ENCODE measurements around the gene RALA.

The RALA gene

GRCh38 chr7:39623047-39623731 is at the start of gene RALA:
RALA (plus strand) TSS chr7:39623572; CDS start chr7:39686668, 63,096 bp downstream.
- DNase-seq (ENCODE audit: low read depth in 2 of 2): peak; percentile 82 to 83

DNA sequence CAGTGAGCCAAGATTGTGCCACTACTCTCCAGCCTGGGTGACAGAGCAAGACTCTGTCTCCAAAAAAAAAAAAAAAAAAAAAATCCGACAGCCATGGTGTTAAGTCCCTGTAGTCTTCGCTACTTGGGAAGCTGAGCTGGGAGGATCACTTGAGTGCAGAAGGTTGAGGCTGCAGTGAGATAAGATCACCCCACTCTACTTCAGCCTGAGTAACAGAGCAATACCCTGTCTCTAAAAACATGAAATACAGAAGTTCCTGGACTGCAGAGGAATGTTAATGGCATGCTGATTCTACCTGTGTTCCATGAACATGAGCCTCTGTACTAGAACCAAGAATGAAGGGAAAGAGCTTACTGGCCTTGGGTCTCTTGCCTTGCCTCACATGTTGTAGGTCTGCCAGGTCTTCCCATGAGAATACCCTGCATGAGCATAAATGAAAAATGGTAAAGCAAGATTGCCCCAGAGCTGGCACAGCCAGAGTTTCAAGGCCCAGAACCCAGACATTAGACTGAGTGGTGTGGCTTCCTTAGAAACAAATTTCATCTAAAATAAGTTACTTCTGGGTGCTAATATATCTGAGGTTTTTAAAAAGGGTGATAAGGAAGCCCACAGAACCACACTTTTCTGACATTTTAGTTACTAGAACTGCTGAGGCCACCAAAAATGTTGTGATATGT is 48.6 kb upstream of the RALA start:
- DNase-seq (ENCODE audit: low read depth in 2 of 2): no peak

DNA sequence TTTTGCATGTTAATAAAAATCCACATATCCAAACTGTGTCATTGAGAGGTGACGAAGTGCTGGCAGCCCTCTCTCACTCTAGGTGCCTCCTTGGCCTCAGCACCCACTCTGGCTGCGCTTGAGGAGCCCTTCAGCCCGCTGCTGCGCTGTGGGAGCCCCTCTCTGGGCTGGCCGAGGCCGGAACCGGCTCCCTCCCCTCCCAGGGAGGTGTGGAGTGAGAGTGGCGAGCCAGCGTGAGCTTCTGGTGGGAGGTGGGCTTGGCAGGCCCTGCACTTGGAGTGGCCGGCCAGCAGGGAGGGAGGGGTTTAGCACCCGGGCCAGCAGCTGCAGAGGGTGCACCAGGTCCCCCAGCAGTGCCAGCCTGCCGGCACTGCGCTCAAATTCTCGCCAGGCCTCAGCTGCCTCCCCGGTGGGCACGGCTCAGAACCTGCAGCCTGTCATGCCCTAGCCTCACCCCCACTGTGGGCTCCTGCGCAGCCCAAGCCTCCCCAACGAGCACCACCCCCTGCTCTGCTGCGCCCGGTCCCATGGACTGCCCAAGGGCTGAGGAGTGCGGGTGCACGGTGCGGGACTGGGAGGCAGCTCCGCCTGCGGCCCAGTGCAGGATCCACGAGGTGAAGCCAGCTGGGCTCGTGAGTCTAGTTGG is 46.0 kb upstream of the RALA start:
- DNase-seq (ENCODE audit: low read depth in 2 of 2): no peak

- DNase-seq (ENCODE audit: low read depth in 2 of 2): peak; percentile 60 to 63
These were observed 43.1 kb upstream of the RALA start for GRCh38 chr7:39580149-39580874.

- DNase-seq (ENCODE audit: low read depth in 2 of 2): no peak
These were observed 40.8 kb upstream of the RALA start for GRCh38 chr7:39582536-39582935.

DNA sequence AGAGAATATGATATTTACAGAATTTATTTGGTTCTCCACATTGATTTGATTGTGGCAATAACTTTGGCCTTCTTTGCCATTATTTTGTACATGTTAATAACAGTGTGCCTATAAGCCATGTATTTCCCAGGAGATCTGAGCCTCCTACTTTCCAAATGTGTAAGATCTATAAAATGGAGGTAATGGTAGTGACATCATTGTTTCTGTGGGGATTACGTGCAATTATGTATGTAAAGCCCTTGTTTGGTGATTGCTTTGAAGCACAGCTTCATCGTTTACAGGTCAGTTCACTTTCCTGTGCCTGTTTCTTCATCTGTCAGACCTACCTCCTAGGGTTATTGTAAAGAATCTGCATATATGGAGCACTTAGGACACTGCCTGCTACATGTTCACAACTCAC is 39.8 kb upstream of the RALA start:
- no peak for DNase-seq (ENCODE audit: low read depth in 2 of 2)

GRCh38 chr7:39587393-39587792 is 36.0 kb upstream of the RALA start:
- no peak for DNase-seq (ENCODE audit: low read depth in 2 of 2)

DNA sequence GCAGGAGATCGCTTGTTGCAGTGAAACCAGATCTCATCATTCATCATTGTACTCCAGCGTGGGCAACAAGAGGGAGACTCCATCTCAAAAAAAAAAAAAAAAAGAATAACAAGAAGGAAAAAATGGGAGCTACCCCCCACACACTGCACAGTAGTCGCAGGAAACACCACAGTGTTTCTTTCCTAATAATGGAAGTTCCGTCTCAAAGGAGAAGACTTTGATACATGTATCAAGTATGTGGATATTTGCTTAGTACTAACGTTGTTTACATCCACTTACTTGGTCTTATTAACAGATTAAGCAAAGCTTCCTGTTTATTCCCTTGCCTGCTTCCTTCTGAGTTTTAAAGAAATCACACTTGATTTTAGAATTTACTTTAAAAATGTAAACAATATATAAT is 35.0 kb upstream of the RALA start:
- no peak for DNase-seq (ENCODE audit: low read depth in 2 of 2)

GRCh38 chr7:39589323-39590111 is 33.9 kb upstream of the RALA start:
- peak; percentile 19 to 43 for DNase-seq (ENCODE audit: low read depth in 2 of 2)

GRCh38 chr7:39592586-39592985 is 30.8 kb upstream of the RALA start:
- DNase-seq (ENCODE audit: low read depth in 2 of 2): no peak

DNA sequence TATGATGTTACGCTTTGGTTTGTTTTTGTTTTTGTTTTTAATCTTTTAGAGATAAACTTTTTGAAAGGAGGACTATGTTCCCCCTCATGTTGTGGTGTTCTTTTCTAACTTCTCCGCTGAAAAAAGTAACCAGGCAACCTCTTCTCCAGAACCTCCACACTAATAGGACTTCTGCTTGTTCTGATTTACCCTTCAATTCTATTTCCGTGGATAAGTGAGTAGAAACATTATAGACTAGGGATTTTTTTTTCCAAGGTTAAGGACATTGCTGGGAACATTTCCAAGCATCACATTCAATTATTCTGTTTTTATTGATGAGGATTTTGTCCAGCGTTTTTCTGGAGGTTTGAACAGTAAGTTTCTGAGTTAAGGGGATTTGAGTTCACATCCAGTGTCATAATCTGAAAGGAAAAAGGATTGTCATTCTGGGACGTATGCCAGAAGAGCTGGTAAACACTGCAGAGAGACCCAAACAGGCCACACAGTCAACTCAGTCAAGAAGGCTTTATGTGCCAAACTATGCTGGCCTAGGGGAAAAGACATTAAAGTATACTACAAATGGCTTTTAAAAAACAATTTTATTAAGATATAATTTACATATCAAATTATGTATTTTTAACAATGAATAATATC is 28.3 kb upstream of the RALA start:
- DNase-seq (ENCODE audit: low read depth in 2 of 2): no peak

DNA sequence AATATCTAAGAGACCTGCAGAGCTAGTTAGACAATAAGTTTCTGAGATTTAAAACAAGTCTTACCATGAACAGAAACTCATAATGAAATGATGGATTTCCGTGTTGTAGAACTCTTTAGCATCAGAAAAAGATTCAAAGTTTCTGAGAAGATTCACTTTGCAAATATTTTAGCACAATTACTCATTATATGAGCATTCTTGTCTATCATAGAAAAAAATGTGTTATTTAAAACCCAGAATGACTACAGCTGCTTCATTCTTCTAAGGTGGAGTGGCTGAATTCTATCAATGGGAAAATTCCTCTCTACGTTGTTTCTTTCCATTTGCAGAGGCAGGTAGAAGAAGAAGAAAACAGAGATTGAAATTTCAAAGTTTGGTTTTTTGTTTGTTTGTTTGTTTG is 21.0 kb upstream of the RALA start:
- DNase-seq (ENCODE audit: low read depth in 2 of 2): no peak

DNA sequence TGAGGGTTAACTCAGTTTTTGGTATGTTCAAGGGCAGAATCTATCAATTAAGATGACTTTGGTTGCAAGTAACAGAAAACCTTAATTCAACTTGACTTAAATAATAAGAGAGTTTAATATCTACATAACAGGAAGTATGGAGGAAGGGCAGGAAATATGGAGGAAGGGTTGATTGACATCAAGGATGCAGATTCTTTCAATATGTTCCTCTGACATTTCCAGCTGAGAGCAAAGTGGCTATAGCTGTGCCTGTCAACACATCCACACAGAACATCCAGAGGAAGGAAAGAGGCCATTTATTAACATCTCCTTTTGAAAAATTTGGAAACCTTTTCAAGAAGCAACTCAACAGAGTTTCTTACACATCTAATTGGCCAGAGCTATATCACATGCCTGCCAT is 19.4 kb upstream of the RALA start:
- DNase-seq (ENCODE audit: low read depth in 2 of 2): no peak

- no peak for DNase-seq (ENCODE audit: low read depth in 2 of 2)
These were observed 18.3 kb upstream of the RALA start for GRCh38 chr7:39605087-39605486.

DNA sequence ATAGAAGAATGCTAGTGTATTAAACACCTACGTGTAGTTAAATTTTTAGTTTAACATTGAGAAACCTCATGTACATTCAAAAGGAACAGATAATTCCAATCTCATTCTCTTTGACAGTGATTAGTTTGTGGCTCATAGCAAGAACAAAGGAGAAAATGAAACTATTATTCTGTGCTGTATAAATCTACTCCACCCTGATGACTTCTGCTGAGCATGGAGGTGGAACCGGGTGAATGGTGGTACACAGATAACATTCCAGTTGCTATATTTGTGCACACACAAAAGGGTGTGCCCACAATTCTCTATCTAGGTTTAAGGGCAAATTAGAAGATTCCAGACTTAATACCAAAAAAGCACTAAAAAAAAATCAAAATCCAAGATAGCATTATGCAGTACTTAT is 17.0 kb upstream of the RALA start:
- DNase-seq (ENCODE audit: low read depth in 2 of 2): no peak

DNA sequence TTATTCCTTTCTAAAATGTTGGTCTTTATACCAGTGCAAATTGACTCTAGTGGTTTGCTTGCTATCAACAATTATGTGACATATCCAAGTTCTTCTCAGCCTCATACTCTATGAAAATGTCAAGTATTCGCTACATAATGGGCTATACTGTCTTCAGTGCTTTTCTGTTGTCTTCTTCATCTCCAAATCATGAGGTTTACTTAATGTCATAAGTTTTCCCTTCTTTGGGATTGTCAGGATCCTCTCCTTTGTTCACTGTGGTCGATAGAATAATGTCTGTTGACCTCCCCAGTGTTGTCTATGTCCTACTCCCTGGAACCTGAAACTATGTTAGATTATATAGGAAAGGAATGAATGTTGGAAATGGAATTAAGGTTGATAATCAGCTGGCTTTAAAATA is 16.4 kb upstream of the RALA start:
- DNase-seq (ENCODE audit: low read depth in 2 of 2): no peak

DNA sequence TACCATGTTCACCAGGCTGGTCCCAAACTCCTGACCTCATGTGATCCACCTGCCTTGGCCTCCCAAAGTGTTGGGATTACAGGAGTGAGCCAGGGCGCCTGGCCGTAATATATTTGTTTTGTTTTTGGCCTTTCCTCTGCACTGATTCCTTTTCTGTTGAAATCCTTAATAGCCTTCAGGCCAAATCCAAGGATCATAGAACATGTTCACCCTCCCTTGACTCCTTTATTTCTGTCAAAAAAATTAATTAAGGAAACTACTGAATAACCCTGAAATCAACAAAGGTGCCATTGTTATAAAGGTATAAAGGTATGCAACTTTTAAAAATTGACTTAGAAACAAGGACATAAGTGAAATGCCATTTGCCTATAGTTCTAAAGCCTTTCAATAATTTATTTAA is 15.5 kb upstream of the RALA start:
- DNase-seq (ENCODE audit: low read depth in 2 of 2): no peak

- DNase-seq (ENCODE audit: low read depth in 2 of 2): no peak
These were observed 15.1 kb upstream of the RALA start for GRCh38 chr7:39608278-39608677.

- DNase-seq (ENCODE audit: low read depth in 2 of 2): no peak
These were observed 14.0 kb upstream of the RALA start for GRCh38 chr7:39609113-39609934.

DNA sequence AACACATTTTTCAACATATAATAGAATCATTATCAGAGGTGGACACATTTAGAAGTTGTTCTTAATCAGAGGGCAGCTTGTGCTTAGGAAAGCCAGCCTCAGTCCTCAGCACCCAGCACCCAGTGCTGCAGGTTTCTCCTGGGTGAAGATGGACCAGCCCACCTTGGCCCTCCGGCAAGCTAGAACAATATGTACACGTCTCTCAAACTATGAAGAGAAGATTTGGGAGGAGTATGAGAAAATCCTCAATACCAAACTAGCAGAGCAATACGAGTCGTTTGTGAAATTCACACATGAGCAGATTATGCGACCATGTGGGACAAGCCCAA is 13.5 kb upstream of the RALA start:
- DNase-seq (ENCODE audit: low read depth in 2 of 2): no peak
